A673 (cell line): ENCODE results near the gene RIMS1.

Experiments used
- CTCF ChIP-seq: fragments of 300-800, 200-600 bp; sonication (generic); conservative IDR thresholded peaks from 2 replicates; pipeline ENCODE4 v1.5.1; 2017; ENCODE audit warnings: low read depth, mild to moderate bottlenecking, antibody characterized with exemption, low read length, moderate library complexity, mixed read lengths
- EZH2 ChIP-seq: fragments of 200-600 bp; sonication (generic); IDR thresholded peaks from 2 replicates; pipeline ENCODE4 v1.6.1; 2017; ENCODE audit warnings: borderline replicate concordance, low read depth, mild to moderate bottlenecking, mixed read lengths, antibody characterized with exemption, low read length; ENCODE audit not compliant: poor library complexity, severe bottlenecking

- no peak for TF ChIP-seq CTCF
- no peak for TF ChIP-seq EZH2
These were observed 487.8 kb downstream of the RIMS1 start for GRCh38 chr6:72374172-72374571.
